Urothelium cell line (cell line): ENCODE measurements around the gene CCNG1.
A peak's percentile ranks its signal among the peaks of the same experiment; 100 is the strongest.
"Not testable (repeated sequence)": the region's sequence is repeated elsewhere in the genome, so short reads cannot be mapped to it uniquely, and the experiment has no call there.

ENCODE experiments used
- DNase-seq: peaks from one replicate; pipeline ENCODE4 v3.0.0; 2011; ENCODE audit warnings: low spot score, mixed read lengths
- FAIRE-seq: peaks from 2 replicates; lab custom pipeline; 2011; peaks lifted over from hg19 to GRCh38; lab: Jason Lieb, UNC

The CCNG1 gene

DNA sequence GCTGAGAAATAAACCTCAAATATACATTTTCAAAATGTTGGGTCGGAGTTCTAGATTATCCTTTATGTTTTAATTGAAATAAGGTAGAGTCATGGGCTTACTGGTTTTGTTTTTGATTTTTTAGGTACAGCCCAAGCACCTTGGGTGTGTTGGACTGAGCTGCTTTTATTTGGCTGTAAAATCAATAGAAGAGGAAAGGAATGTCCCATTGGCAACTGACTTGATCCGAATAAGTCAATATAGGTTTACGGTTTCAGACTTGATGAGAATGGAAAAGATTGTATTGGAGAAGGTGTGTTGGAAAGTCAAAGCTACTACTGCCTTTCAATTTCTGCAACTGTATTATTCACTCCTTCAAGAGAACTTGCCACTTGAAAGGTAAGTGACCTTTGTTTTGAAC is 3.6 kb downstream of the CCNG1 start:
- FAIRE-seq = no peak
- no peak for DNase-seq

DNA sequence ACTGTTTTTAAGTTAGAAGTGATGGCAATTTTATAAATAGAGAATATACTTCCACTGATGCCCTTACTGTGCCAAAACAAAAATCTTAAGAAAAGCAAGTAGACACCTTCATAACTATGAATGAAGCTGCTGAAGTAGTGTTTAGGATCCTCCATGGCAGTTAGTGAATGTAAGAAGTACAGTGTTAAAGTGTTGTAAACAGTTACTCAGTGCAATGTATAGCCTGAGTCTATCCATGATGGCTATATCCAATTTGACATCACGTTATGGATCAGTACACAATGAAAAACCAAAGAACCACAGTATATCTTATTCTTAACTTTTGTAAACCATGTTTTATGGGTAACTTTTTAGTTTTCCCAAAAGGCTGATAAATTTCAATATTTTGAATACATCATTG is 7.1 kb downstream of the CCNG1 start:
- no peak for DNase-seq
- no peak for FAIRE-seq

DNA sequence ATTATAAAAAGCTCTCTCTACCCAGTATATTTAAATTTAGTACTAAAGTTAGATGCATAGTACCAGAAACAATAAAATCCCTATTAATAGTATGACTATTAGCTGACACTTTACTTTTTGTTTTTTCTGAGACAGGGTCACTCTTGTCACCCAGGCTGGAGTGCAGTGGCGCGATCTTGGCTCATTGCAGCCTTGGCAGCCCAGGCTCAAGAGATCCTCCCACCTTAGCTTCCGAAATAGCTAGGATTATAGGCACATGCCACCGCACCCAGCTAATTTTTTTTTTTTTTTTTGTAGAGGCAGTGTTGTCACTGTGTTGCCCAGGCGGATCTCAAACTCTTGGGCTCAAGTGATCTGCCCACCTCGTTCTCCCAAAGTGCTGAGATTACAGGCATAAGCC is 8.0 kb downstream of the CCNG1 start:
- DNase-seq = no peak
- FAIRE-seq = no peak

DNA sequence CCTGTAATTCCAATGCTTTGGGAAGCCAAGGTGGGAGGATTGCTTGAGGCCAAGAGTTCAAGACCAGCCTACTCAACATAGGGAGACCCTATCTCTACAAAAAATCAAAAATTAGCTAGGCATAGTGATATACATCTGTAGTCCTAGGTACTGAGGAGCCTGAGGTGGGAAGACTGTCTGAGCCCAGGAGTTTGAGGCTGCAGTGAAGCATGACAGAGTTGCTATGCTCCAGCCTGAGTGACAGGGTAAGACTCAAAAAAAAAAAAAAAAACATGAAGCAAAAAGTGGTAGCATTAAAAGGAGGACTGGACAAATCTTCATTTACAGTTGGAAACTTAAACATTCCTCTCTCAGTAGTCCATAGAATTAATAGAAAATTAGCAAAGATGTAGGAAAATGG is 9.8 kb downstream of the CCNG1 start:
- FAIRE-seq (no peak), DNase-seq (no peak)

DNA sequence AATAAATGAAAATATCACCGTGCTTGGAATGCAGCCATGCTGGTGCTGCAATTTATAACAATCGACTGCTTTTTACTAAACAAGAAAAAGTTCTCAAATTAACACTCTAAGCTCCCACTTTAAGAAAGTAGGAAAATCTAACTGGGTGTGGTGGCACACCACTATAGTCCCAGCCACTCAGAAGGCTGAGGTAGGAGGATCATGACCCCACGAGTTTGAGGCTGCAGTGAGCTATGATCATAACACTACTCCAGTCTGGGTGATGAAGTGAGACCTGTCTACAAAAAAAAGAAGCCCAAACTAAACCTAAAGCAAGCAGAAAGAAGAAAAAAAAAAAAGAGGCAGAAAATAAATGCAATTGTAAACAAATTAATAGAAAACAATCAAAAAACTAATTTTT is 10.5 kb downstream of the CCNG1 start:
- FAIRE-seq (no peak), DNase-seq (no peak)

DNA sequence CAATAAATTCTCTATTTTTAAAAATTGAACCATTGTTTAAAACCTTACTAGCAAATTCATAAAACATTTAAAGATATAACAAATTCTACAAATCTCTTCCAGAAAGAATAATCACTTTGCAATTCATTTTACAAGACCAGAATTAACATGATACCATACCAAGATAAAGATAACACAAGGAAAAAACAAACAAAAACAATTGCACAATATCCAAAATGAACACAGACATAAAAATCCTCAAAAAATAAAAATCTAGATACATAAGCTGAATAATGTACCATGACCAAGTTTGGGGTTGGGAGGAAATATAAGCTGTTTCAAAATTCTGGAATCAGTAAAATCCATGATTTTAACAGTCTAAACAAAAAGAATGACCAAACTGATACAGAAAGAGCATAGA is 11.1 kb downstream of the CCNG1 start:
- FAIRE-seq = no peak

DNA sequence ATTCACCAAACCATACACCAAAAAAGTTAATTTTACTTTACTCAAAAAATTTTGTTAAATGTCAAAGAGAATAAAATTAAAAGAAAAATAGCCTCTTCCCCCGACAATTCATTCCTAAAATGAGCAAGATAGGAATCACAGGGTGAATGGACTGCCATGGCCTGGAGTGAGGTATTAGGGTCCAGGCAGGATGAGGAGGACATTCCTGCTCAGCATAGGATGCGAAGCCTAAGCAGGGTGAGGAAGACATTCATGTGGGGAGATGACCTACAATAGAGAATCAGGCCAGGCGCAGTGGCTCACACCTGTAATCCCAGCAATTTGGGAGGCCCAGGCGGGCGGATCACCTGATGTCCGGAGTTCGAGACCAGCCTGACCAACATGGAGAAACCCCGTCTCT is 14.1 kb downstream of the CCNG1 start:
- DNase-seq (no peak), FAIRE-seq (no peak)

More for the DNA sequence above, 11.1 kb downstream of the CCNG1 start:
- no peak for DNase-seq

DNA sequence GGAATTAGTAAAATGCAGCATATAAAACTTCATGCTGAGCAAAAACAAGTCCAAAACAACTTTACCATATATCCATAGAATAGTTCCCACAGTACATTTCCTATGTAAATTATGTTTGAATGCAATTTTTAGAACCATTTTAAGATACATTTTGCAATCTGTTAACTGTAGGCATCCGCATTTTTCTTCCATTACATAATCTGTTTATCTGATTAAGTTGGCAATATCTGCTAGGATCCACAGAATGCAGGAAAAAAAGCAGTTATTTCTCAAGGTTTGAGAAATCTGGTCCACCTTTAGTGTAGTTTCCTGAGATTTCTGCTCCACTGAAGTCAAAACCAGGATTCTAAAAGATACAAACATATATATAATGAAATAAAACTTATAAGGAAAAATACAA is 16.3 kb downstream of the CCNG1 start:
- FAIRE-seq = no peak
- DNase-seq = no peak

DNA sequence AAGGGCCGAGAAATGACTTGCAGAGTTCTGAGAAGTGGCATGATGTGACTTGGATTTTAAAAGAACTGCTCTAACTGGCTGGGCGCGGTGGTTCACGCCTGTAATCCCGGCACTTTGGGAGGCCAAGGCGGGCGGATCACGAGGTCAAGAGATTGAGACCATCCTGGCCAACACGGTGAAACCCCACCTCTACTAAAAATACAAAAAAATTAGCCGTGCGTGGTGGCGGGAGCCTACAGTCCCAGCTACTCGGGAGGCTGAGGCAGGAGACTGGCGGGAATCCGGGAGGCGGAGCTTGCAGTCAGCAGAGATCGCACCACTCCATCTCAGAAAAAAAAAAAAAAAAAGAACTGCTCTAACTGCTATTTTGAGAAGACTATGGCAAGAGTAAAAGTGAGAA is 18.0 kb downstream of the CCNG1 start:
- not testable (repeated sequence) for FAIRE-seq

DNA sequence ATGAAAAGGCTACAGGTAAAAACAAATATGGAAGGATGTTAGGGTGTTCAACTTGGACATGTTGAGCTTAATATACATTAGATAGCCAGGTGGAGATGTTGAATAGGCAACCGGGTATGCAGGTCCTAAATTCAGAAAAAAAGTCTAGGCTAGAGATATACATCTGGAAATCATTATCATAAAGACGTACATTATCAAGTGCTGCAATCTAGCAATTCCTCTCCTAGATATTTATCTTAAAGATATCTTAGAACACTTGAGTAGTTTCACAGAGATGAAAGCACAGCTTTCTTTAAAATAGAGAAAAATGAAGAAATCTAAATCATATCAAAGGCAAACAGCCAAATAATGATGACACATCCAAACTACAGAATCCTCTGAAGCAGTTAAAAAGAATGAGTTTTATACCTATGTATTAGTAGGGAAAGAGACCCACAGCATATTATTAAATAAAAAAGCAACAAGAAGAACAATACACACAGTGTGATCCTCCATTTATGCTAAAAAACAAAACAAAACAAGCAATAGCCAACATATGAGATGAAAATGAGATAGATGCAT is 18.7 kb downstream of the CCNG1 start:
- FAIRE-seq (no peak), DNase-seq (no peak)

More for the DNA sequence above, 18.0 kb downstream of the CCNG1 start:
- not testable (repeated sequence) for DNase-seq

DNA sequence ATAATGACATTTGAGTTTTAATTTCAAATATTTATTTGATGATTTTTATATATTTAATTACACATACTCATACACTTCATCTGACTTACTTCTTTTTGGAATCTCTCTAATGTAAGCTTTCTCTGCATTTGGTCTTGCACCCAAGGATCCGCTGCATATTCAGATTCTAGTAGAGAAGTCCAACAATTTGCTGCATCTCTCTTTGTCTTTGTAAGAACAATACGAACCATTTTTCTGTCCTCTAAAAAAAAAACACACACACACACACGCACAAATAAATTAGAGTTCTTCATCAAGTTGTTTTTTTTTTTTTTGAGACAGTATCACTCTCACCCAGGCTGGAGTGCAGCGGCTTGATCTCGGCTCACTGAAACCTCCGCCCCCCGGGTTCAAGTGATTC is 19.4 kb downstream of the CCNG1 start:
- no peak for FAIRE-seq

DNA sequence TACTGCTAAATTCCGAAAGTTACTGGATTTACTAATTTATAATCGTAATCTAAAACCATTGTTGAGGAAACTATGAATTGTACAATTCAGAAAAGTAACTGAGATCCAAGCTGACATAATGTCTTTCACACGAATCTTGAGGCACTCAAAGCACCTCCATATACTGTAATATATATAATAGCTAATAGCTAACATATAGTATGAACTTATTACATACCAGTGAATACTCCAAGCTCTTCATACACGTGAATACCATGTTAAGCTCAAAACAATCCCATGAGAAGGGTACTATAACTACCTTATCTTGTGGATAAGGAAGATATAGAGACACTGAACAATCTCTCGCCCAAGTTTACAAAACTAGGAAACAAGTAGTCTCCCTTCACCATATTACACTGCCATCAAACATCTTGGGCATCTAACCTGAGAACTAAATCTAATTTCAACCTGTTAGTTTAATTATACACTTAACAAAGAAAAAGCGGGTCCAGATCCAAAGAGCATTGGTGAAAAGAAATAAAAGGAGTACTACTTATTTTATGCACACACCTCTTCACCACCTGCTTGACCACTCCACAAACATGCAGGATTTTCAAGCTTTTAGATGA is 21.5 kb downstream of the CCNG1 start:
- FAIRE-seq = no peak

More for the DNA sequence above, 19.4 kb downstream of the CCNG1 start:
- DNase-seq = no peak

DNA sequence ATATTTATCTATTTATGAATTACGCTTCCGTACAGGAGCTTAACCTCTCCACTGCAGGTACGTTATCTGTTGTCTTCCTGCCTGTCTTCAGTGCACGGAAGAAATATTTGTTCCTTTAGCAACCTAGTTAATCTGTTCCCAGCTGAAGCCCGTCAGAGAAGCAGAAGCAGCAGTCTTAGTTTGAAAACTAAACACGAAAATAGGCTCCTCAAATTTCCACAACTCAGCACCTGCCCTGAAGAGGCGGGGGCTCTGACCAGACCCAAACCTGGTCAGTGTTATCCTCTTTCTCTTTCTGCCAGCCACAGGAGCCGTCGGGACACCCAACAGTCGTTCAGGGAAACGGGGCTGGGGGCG is 22.0 kb downstream of the CCNG1 start:
- DNase-seq = no peak
- FAIRE-seq = no peak

More for the DNA sequence above, 21.5 kb downstream of the CCNG1 start:
- no peak for DNase-seq

DNA sequence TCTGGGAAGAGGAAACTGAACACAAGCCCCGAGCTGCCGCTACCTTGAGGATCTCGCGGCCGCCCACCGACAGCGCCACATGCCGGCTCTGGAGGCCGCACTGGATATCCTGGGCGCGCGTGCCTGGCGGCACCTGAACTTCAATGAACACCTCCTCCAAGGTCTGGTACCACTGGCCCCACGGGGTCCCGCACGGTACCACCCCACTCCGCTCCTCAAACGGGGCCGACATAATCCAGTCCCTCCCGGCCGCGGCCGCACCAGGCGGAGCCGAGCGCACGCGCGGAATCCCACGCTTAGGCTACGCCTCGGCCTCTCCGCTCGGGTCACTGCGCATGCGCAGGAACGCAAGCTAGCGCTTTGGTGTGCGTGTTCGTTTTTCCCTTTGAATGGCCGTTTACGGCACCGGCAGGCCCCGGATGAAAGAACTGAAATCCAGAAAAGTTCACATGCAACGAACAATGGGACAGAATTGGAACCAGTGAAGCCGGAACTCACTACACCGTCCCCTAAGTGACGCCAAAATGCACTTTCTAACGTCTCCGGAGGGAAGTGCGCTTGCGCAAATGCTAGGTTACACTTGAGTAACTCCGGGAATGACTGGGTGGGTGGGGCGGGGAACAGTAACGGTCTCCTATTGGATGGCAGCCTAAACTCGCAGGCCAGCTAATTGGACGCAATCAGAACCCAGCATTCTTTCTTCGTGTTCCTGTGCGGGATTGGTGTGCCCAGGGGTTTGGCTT is 22.6 kb downstream of the CCNG1 start, which contains the start of gene NUDCD2:
Gene NUDCD2 (minus strand): TSS at position 284 of the 743 bp plus-strand sequence. CDS start 52 bp downstream, at position 232.
- FAIRE-seq (no peak), DNase-seq (peak; percentile 91)

DNA sequence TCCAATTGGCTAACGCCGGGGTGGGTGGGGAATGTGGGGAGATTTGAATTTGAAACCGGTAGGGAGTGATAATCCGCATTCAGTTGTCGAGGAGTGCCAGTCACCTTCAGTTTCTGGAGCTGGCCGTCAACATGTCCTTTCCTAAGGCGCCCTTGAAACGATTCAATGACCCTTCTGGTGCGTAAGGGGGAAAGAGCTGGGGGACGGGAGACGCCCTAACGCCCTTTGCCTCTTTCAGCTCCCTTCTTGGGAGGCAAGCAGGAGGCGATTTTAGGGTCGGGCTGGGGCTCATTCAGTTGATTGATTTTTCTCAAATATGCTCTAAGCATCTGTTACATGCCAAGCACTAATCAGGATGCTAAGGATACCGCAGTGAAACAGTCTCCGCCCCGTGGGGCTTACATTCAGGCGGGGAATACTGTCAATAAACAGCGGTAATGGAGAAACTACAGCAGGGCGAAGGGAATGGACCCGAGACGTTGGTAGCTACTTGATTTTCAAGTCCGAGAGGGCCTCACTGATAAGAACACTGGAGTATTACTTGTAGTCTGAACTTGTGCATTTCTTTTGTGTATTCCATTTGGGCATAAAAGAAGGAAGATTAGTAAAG is 23.3 kb downstream of the CCNG1 start, which contains the start of gene HMMR:
Gene HMMR (plus strand): TSS at position 71 of the 610 bp plus-strand sequence. CDS start 61 bp downstream, at position 132.
- FAIRE-seq = no peak

DNA sequence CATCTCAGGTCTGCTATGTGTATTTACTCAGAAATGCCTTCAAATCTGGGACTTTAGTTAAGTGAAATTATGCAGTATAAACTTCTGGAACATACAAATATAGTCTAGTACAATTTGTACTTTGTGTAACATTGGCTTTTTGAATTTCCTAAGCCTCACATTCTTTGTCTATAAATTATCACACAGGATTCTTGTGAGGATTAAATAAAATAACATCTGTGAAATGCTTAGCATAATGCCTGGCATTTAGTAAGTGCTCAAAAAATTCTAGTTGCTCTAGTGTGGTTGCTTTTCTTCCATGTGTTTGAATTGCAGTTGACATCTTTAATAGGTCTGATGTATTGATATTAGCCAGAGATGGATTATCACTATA is 25.7 kb downstream of the CCNG1 start:
- FAIRE-seq (no peak), DNase-seq (no peak)

More for the DNA sequence above, 23.3 kb downstream of the CCNG1 start, which contains the start of gene HMMR:
- no peak for DNase-seq

DNA sequence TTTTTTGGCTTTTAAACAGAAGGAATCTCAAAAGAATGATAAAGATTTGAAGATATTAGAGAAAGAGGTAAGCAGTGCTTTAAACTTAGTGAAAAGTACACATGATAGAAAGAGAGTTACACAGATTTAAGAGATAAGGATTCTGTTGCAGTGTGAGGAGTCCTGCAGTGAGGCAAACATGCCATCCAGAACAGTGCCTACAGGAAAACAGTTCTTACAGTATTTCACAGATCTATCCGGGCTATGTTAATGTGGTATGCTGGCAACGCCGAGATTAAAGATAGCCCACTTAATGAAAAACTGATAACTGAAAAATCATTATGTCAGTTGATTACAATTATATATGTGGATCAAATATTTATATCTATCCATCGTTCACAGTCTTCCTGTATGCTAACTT is 30.3 kb downstream of the CCNG1 start:
- FAIRE-seq (no peak), DNase-seq (no peak)

DNA sequence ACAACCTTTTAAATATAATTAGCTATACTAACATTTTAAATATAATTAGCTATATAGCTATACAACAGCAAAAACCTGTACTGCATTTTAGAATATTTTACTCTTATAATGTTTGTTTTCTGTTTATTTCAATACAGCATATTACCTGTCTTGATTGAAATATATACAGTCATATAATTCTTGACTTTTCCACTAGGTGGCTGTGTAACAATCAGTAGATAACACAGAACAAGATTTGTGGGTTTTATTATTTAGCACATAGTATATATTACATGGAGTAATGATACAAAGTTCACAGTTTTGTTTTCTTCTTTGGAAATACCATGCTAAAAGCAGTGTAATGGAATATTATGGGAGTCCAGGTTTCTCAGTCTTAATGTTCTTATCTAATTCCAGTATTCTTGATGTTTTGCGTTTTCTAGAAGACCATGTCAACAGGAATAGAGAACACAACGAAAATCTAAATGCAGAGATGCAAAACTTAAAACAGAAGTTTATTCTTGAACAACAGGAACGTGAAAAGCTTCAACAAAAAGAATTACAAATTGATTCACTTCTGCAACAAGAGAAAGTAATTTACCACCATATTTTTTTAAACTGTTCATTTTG is 36.3 kb downstream of the CCNG1 start:
- FAIRE-seq = no peak
- no peak for DNase-seq

DNA sequence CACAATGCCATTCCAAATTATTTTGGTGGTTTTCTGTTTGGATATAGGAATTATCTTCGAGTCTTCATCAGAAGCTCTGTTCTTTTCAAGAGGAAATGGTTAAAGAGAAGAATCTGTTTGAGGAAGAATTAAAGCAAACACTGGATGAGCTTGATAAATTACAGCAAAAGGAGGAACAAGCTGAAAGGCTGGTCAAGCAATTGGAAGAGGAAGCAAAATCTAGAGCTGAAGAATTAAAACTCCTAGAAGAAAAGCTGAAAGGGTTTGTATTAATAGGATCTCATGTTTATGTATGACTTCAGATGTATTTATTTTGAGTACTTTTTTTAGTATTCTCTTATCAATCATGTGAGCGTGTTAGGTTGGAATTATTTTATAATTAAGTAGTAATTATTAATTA is 38.0 kb downstream of the CCNG1 start:
- no peak for FAIRE-seq
- no peak for DNase-seq

DNA sequence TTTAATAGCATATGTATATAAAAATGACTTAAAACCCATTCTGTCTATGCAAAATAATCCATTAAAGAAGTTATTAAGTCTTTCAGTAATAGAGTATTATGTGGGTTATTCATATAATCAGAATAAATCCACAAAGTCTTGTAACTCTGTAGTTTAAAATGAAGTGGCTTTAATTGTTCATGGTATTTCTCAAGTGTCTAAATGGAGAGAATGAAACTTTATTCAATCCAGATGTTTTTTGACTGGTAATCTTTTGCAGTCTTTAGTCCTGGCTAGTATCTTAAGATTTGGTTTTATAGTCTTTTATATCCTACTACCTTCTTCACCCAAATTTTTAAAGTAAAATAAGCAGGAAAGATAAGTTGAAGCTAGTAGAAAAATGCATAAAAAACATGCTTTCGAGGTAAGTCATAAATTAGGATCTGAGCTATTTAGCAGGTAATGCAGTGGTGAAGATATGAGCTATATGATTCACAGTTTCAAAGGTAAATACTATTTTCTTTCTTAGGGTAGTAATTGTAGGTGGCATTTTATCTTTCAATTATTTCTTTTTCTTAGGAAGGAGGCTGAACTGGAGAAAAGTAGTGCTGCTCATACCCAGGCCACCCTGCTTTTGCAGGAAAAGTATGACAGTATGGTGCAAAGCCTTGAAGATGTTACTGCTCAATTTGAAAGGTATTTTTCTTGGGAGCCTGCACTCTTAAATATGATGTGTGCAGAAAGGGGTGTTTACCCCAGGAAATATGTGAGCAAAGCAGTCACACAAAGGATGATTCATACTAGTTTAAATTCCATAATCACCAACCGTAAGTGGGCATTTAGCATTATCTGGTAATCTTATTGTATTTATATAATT is 41.0 kb downstream of the CCNG1 start:
- FAIRE-seq = no peak
- no peak for DNase-seq

DNA sequence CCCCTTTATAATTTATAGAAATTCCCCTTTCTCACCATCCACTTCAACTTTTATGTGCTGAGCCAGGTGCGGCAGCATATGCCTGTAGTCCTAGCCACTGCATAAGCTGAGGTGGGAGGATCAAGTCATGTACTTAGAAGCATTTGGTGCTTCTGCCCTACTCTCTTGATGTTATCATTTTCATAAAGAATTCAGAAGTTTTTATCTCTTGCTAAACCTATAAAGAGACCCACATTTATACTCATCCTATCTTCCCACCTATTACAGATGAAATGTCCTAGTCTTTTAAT is 41.5 kb downstream of the CCNG1 start:
- FAIRE-seq (no peak), DNase-seq (no peak)
